EL (cell line): ENCODE measurements around the gene ABHD6.
"Not testable (repeated sequence)": the region's sequence is repeated elsewhere in the genome, so short reads cannot be mapped to it uniquely, and the experiment has no call there.

ENCODE experiments used
- DNase-seq: peaks from one replicate; pipeline ENCODE4 v3.0.0-alpha.2; 2016

ABHD6 gene

DNA sequence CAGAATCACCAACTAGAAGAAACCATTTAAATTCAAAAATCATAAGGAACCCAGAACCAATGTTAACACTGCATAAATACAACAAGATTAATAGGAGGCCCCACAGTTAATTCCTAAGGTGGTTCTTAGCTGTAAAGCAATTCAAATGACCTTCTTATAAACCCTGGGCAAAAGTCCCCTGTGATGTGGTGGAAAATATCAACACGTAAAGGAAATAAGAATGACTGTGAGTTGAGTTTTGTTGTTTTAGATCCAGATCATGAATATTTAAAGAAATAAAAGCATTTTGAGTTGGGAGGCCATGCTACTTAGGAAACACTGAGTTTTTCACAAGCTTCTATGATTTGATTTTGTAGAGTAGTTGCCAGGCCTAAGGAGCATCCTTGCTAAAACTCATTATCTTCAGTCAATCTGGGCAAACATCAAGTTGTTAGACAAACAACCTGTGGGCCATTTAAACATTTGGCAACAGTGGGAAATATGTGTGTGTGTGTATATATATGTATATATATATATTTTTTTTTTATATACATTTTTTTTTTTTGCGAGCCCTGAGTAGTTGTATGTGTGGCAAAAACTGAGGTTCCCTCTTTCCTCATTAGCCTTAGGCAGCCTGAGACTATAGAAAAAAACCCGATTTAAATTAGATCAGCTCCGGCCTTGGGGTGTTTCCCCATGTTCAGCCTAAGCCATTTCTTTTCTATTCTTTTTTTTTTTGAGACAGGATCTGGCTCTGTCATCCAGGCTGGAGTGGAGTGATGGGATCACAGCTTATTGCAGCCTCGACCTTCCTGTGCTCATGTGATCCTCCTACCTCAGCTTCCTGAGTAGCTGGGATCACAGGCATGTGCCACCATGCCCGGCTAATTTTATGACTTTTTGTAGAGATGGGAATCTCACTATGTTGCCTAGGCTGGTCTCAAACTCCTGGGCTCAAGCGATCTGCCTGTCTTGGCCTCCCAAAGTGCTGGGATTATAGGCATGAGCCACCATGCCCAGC lies 87.1 kb downstream of the ABHD6 start:
- no peak for DNase-seq

GRCh38 chr3:58325525-58325992 lies 88.0 kb downstream of the ABHD6 start:
- peak; percentile 8 for DNase-seq

- no peak for DNase-seq
Measured at GRCh38 chr3:58326267-58326900, 88.8 kb downstream of the ABHD6 start.

GRCh38 chr3:58329150-58329921 lies 91.7 kb downstream of the ABHD6 start:
- no peak for DNase-seq

DNA sequence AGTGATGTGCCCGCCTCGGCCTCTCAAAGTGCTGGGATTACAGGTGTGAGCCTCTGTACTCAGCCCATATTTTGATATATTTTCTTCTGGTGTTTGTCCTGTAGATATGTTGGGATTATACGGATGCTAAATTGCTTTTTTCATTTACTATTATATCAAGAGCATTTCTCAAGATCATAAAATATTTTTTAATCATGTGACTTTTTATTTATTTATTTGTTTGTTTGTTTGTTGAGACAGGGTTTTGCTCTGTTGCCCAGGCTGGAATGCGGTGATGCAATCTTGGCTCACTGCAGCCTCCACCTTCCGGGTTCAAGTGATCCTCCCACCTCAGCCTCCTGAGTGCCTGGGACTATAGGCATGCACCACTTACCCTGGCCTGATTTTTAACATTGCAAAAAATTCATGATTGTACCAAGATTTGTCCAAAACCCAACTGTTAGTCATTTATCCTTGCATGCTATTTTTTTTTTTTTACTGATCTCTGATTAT lies 92.4 kb downstream of the ABHD6 start:
- no peak for DNase-seq

DNA sequence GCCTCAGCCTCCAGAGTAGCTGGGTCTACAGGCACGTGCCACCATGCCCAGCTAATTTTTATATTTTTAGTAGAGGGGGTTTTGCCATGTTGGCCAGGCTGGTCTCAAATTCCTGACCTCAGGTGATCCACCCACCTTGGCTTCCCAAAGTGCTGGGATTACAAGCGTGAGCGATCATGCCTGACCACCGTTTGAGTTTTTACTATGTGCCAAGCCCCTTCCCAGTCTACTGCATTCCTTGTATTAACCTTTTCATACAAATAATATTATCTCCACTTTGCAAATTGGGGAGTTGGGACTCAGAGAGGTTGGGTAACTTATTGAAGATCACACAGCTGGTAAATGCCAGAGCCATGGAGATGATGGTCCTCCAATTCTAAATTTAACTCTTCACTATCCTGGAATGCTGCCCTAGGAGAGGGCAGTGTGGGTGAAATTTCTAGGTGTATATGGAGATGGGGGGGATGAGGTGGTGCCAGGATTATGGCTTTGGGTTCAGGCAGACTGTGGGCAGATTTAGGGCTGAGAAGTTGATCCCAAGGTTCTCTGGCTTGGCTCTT lies 94.1 kb downstream of the ABHD6 start:
- no peak for DNase-seq

DNA sequence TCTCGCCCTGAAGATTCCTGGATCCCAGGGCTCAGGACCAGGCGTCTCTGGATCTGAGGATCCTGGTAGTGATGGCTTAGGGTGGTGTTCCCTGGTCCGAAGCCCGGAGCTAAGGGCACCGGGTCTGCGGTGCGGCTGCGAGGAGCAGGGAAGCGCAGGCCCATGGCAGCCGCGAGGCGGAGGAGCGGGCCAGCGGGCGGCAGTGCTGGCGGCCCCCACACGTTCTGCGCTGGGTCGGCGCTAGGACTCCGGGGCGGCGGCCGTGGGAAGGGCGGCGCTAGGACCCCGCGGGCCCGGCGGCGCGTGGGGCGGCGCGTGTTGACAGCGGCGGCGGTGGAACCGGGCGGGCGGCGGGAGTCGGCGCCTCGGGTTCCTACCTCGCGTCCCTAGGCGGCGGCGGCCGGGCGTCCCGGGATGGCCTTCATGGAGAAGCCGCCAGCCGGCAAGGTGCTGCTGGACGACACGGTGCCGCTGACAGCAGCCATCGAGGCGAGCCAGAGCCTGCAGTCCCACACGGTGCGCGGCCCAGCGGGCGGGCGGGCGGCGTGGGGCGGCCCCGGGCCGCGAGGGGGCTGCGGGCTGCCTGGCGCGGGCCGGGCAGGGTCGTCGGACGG lies 95.1 kb downstream of the ABHD6 start, which contains the start of gene PXK:
Gene PXK (plus strand): TSS at position 318 of the 614 bp plus-strand sequence. CDS start 97 bp downstream, at position 415.
- peak; percentile 77 for DNase-seq

DNA sequence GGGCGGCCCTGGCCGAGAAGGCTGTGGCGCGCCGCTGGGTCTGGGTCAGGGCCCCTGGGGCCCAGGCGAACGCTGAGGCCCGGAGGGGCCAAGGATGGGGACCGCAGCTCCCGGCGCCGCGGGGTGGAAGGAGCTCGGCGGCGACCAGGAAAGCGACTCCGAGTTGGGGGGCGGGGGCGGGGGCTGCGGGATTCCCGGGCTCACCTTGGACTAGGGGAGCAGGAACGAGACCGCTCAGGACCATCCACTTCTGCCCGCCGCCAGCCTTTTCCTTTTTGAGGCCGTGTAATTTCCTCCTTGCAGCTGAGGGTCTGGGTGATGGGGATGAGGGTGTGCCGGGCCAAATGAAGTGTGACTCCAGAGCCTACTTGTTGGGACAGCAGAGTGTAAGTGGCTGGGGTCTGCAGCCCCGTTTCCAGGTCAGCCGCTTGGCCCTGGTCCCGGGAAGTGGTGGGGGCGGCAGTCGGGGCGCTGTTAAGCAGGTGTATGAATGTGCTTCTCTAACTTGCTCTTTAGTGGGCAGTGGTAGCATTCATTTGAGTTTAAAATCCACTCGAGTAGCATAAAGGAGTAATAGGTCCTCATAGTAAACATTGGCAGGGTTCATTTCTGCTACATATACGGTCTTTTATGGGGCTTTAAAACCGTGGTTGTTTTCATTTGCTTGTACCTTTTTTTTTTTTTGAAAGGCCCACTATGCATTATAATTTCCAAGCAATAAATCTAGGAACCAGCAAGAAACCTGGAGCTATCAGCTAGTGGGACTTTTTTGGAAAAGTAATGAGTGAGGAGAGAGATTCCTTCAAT lies 95.8 kb downstream of the ABHD6 start:
- peak; percentile 28 for DNase-seq

- DNase-seq, result no peak
Measured at GRCh38 chr3:58334013-58334321, 96.4 kb downstream of the ABHD6 start.

- no peak for DNase-seq
Measured at GRCh38 chr3:58334506-58334884, 96.9 kb downstream of the ABHD6 start.

GRCh38 chr3:58335652-58335947 lies 98.0 kb downstream of the ABHD6 start:
- DNase-seq, result no peak

- peak; percentile 91 for DNase-seq
Measured at GRCh38 chr3:58336135-58336882, 98.7 kb downstream of the ABHD6 start.

DNA sequence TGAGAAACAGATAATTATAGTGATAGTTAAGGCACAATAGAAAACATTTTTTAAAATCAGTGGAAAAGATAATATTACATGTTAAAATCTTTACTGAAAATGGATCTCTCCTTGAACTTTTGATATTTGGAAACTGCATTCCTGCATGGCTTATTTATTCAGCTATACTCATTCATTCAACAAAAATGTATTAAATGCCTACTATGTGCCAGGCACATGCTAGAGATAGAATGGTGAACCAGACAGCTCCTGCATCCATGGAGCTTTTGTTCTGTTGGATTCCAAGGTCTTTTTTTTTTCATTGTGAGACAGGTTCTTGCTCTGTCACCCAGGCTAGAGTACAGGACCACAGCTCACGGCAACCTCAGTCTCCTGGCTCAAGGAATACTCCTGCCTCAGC lies 99.6 kb downstream of the ABHD6 start:
- no peak for DNase-seq

DNA sequence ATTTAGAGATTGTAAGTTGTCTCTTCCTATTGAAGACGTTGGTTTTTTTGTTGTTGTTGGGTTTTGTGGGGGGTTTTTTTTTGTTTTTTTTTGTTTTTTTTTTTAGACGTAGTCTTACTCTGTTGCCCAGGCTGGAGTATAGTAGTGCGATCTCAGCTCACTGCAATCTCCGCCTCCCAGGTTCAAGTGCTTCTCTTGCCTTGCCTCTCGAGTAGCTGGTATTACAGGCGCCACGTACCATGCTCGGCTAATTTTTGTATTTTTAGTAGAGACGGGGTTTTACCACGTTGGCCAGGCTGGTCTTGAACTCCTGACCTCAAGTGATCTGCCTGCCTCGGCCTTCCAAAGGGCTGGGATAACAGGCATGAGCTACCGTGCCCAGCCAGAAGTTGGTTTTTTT lies 101.6 kb downstream of the ABHD6 start:
- DNase-seq, result not testable (repeated sequence)

DNA sequence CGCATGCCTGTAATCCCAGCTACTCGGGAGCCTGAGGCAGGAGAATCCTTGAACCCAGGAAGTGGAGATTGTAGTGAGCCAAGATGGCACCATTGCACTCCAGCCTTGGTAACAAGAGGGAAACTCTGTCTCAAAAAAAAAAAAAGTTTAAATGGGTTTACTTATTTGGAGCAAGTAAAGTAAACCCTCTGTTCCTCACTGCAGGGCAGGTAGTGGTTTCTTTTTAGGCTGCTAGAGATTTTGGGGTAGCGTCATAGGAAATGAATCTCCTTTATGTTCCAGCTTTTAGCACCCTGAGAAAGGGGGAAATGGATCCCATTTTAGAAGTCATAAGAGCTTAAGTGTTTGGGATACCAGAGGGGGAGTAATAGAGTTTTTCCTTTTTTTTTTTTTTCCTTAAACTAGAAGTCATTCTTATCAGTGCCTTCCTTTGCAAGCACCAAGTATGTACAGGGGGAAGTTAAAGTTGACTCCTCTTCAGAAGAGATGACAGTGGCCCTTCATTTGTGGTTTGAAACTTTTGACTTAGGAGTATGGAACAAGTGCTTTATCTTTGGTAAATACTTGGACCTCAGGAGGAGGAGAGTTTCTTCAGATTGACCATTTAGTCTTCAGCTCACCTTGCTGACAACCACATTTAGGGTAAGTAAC lies 103.1 kb downstream of the ABHD6 start:
- DNase-seq, result no peak

DNA sequence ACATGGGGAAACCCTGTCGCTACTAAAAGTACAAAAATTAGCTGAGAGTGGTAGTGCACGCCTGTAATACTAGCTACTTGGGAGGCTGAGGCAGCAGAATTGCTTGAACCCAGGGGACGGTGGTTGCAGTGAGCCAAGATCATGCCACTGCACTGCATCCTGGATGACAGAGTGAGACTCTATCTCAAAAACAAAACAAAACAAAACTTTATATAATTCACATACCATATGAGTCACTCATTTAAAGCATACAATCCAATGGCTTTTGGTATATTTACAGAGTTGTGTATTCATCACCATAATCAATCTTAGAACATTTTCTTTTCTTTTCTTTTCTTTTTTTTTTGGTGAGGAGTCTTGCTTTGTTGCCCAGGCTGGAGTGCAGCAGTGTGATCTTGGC lies 103.8 kb downstream of the ABHD6 start:
- DNase-seq, result peak; percentile 26

GRCh38 chr3:58342676-58343075 lies 105.1 kb downstream of the ABHD6 start:
- no peak for DNase-seq
